ENCODE results near the gene IGSF21.

IGSF21 gene

GRCh38 chr1:18139198-18139981 is 31.8 kb downstream of the IGSF21 start:
- TF ChIP-seq GATA3 (IDR thresholded peaks at IDR 0.05; ENCODE audit: low read depth, low read length), result no peak
- peak; percentile 23; the same call in 1 of the 2 replicates for TF ChIP-seq GATA2 (IDR thresholded peaks at IDR 0.05; ENCODE audit: low read depth, low read length)

- TF ChIP-seq GATA2 (IDR thresholded peaks at IDR 0.05; ENCODE audit: low read depth, low read length), result no peak
- no peak for TF ChIP-seq GATA3 (IDR thresholded peaks at IDR 0.05; ENCODE audit: low read depth, low read length)
Measured at GRCh38 chr1:18140411-18140810, 32.8 kb downstream of the IGSF21 start.

GRCh38 chr1:18141661-18142060 is 34.1 kb downstream of the IGSF21 start:
- TF ChIP-seq GATA2 (IDR thresholded peaks at IDR 0.05; ENCODE audit: low read depth, low read length) (no peak), GATA3 (IDR thresholded peaks at IDR 0.05; ENCODE audit: low read depth, low read length) (no peak)

GRCh38 chr1:18142471-18142870 is 34.9 kb downstream of the IGSF21 start:
- TF ChIP-seq GATA2 (IDR thresholded peaks at IDR 0.05; ENCODE audit: low read depth, low read length), result peak; percentile 92
- TF ChIP-seq GATA3 (IDR thresholded peaks at IDR 0.05; ENCODE audit: low read depth, low read length), result no peak; the same call in 1 of the 2 replicates

GRCh38 chr1:18142969-18143368 is 35.4 kb downstream of the IGSF21 start:
- TF ChIP-seq GATA3 (IDR thresholded peaks at IDR 0.05; ENCODE audit: low read depth, low read length) (no peak), GATA2 (IDR thresholded peaks at IDR 0.05; ENCODE audit: low read depth, low read length) (peak; percentile 58)

- TF ChIP-seq GATA3 (IDR thresholded peaks at IDR 0.05; ENCODE audit: low read depth, low read length) (no peak), GATA2 (IDR thresholded peaks at IDR 0.05; ENCODE audit: low read depth, low read length) (no peak)
Measured at GRCh38 chr1:18144062-18144461, 36.5 kb downstream of the IGSF21 start.

- no peak for TF ChIP-seq GATA2 (IDR thresholded peaks at IDR 0.05; ENCODE audit: low read depth, low read length)
- TF ChIP-seq GATA3 (IDR thresholded peaks at IDR 0.05; ENCODE audit: low read depth, low read length), result no peak
Measured at GRCh38 chr1:18144916-18145647, 37.5 kb downstream of the IGSF21 start.

- TF ChIP-seq GATA3 (IDR thresholded peaks at IDR 0.05; ENCODE audit: low read depth, low read length) (no peak), GATA2 (IDR thresholded peaks at IDR 0.05; ENCODE audit: low read depth, low read length) (no peak)
Measured at GRCh38 chr1:18145851-18146618, 38.4 kb downstream of the IGSF21 start.

GRCh38 chr1:18146886-18147285 is 39.3 kb downstream of the IGSF21 start:
- TF ChIP-seq GATA3 (IDR thresholded peaks at IDR 0.05; ENCODE audit: low read depth, low read length), result no peak
- TF ChIP-seq GATA2 (IDR thresholded peaks at IDR 0.05; ENCODE audit: low read depth, low read length), result no peak

GRCh38 chr1:18147672-18148071 is 40.1 kb downstream of the IGSF21 start:
- TF ChIP-seq GATA3 (IDR thresholded peaks at IDR 0.05; ENCODE audit: low read depth, low read length) (no peak), GATA2 (IDR thresholded peaks at IDR 0.05; ENCODE audit: low read depth, low read length) (no peak)

- TF ChIP-seq GATA3 (IDR thresholded peaks at IDR 0.05; ENCODE audit: low read depth, low read length), result no peak
- no peak for TF ChIP-seq GATA2 (IDR thresholded peaks at IDR 0.05; ENCODE audit: low read depth, low read length)
Measured at GRCh38 chr1:18148461-18148860, 40.9 kb downstream of the IGSF21 start.

GRCh38 chr1:18149027-18149641 is 41.5 kb downstream of the IGSF21 start:
- TF ChIP-seq GATA2 (IDR thresholded peaks at IDR 0.05; ENCODE audit: low read depth, low read length) (no peak), GATA3 (IDR thresholded peaks at IDR 0.05; ENCODE audit: low read depth, low read length) (no peak)

- TF ChIP-seq GATA3 (IDR thresholded peaks at IDR 0.05; ENCODE audit: low read depth, low read length) (no peak), GATA2 (IDR thresholded peaks at IDR 0.05; ENCODE audit: low read depth, low read length) (no peak)
Measured at GRCh38 chr1:18151436-18152122, 44.0 kb downstream of the IGSF21 start.

All from SH-SY5Y (cell line).